Measurements from ENCODE around the gene NRCAM. TPM values are rescaled to one million over a fixed set of nuclear protein-coding genes. Genes with fewer than 3 reads are reported as not detected.

The NRCAM gene
- total RNA-seq, 1 donor = 1.5 TPM

DNA sequence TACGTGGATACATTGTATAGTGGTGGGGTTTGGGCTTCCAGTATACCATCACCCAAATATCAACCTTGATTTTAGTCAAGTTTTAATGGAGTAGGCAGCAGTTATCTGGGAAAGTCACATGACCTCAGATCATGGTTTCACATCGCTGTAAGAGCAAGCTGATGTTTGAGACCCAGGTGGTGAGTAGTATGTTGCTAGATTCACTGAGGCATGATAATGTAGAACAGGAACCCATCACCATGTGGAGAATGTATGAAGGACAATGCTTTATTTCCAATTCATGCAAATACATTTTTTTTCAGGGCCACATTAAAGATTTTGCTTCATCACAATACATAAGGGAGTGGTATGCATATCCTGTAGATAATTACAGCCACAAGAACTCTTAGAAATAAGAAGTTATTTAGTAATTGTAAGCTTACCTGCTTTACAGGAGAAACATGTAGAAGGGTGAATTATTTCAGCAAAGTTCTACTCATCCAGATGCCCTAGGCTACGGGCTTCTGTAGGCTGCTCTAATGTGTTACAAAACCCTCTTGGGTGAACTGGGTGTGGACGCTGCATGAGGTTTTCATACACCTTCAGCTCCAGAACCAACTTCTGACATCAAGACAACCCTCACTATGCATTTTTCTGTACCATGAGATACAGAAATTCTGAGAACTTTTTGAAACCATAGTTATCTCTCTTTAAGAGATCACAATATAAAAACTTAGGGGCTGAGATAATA lies 298.5 kb downstream of the NRCAM start:
- no peaks in the 10 kb centered on the region for H3K9me3 ChIP-seq (ENCODE audit: low read depth, low read length)
- H3K27me3 ChIP-seq (ENCODE audit: insufficient read depth, low read length) = peaks cover 24% of the 10 kb centered on the region
- H3K4me1 ChIP-seq (ENCODE audit: insufficient read depth, low read length) = no peaks in the 10 kb centered on the region
- no peak overlapping the region for H3K4me3 ChIP-seq (ENCODE audit: low read length)

GRCh38 chr7:108156897-108157605 lies 299.2 kb downstream of the NRCAM start:
- Histone ChIP-seq H3K9me3 (ENCODE audit: low read depth, low read length) (no peaks in the 10 kb centered on the region), H3K4me1 (ENCODE audit: insufficient read depth, low read length) (no peaks in the 10 kb centered on the region), H3K27me3 (ENCODE audit: insufficient read depth, low read length) (peaks cover 24% of the 10 kb centered on the region), H3K4me3 (ENCODE audit: low read length) (no peak overlapping the region)

DNA sequence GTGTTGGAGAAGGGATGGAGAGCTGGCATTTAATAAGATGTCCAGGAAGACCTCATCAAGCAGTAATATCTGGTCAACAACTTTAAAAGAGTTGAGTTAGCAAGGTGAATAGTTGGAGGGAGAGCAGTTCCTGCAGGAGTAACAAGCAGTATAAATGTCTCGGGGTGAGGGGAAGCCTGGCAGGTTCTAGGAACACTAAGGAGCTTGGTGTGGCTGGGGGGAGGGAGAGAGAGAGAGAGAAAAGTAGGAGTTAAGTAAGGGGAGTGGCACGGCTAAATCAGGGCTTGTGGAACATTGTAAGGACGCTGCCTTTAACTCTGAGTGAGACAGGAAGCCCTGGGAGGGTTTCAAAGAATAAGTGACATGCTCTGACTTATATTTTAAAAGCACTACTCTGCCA lies 304.0 kb downstream of the NRCAM start:
- no peak overlapping the region for H3K4me3 ChIP-seq (ENCODE audit: low read length)
- H3K9me3 ChIP-seq (ENCODE audit: low read depth, low read length) = no peaks in the 10 kb centered on the region
- peaks cover 14% of the 10 kb centered on the region for H3K27me3 ChIP-seq (ENCODE audit: insufficient read depth, low read length)
- no peaks in the 10 kb centered on the region for H3K4me1 ChIP-seq (ENCODE audit: insufficient read depth, low read length)

DNA sequence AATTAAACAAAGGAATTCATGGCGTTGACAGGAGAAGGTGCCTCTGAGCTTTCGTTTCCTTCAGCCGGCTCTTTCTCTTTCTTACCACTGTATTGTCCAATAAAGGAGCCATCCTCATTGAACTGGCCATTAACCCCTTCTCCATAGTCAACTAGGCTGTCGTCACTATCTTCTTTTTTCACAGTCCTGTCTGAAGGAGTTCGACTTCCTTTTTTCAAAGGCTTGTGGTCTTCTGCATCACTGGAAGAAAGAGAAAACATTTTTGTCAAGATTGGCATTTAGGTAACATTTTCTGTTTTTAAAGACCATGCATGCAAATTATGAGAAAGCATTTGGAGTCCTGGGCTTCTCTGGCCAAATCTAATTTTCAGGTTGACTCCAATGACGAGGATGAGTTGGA lies 306.3 kb downstream of the NRCAM start:
- Histone ChIP-seq H3K27me3 (ENCODE audit: insufficient read depth, low read length) (peaks cover 14% of the 10 kb centered on the region), H3K4me3 (ENCODE audit: low read length) (no peak overlapping the region), H3K9me3 (ENCODE audit: low read depth, low read length) (no peaks in the 10 kb centered on the region), H3K4me1 (ENCODE audit: insufficient read depth, low read length) (peaks cover 3% of the 10 kb centered on the region)

DNA sequence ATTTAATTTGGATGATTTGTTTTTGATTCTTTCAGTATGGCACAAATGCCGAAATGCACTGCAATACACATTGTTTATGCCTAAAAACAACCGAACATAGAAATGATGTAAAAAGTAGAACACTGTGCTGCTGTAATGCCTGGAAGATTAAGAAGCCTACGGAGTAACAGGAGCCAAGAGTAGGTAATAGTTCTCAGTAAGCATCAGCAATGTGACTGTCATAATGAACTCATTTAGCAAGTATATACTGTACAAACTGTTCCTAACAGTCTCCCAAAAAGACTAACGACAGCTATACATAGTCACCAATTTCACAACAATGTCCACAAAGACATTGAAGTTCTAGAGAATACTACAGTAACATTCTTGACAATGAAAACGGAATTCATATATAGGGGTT lies 307.1 kb downstream of the NRCAM start:
- Histone ChIP-seq H3K4me3 (ENCODE audit: low read length) (no peak overlapping the region), H3K9me3 (ENCODE audit: low read depth, low read length) (no peaks in the 10 kb centered on the region), H3K4me1 (ENCODE audit: insufficient read depth, low read length) (peaks cover 3% of the 10 kb centered on the region), H3K27me3 (ENCODE audit: insufficient read depth, low read length) (peaks cover 10% of the 10 kb centered on the region)

DNA sequence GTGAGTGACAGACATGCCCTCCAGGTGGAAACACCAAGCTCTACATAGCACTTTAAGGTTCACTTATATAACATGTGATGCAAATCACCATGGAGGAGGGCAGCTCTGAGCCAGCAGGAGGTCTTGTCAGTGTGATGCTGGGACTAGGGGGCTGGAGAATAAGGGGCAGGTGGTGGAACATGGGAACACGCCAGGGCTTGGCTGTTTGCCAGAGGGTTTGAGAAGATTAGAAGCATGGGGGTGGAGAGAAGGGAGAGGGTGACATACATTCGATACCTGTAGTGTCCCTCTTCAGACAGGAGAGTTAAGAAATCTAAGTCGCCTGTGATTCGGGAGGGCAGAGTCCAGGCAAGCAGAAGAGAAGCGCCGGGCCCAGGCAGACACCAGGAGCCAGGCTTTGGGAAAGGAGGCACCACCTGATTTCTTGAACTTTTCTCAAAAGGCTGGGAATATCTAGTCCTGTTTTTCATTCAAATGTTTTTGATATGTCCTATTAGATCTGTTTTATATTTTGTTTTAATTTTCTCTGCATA lies 309.1 kb downstream of the NRCAM start:
- H3K4me3 ChIP-seq (ENCODE audit: low read length) = no peak overlapping the region
- peaks cover 3% of the 10 kb centered on the region for H3K4me1 ChIP-seq (ENCODE audit: insufficient read depth, low read length)
- H3K27me3 ChIP-seq (ENCODE audit: insufficient read depth, low read length) = peaks cover 6% of the 10 kb centered on the region
- H3K9me3 ChIP-seq (ENCODE audit: low read depth, low read length) = no peaks in the 10 kb centered on the region

GRCh38 chr7:108146070-108146842 lies 310.0 kb downstream of the NRCAM start:
- Histone ChIP-seq H3K9me3 (ENCODE audit: low read depth, low read length) (no peaks in the 10 kb centered on the region), H3K4me1 (ENCODE audit: insufficient read depth, low read length) (peaks cover 3% of the 10 kb centered on the region), H3K27me3 (ENCODE audit: insufficient read depth, low read length) (peaks cover under 1% of the 10 kb centered on the region), H3K4me3 (ENCODE audit: low read length) (no peak overlapping the region)

- no peak overlapping the region for H3K4me3 ChIP-seq (ENCODE audit: low read length)
- H3K27me3 ChIP-seq (ENCODE audit: insufficient read depth, low read length) = no peaks in the 10 kb centered on the region
- no peaks in the 10 kb centered on the region for H3K9me3 ChIP-seq (ENCODE audit: low read depth, low read length)
- H3K4me1 ChIP-seq (ENCODE audit: insufficient read depth, low read length) = peaks cover 3% of the 10 kb centered on the region
These were observed 310.8 kb downstream of the NRCAM start for GRCh38 chr7:108145401-108145800.

DNA sequence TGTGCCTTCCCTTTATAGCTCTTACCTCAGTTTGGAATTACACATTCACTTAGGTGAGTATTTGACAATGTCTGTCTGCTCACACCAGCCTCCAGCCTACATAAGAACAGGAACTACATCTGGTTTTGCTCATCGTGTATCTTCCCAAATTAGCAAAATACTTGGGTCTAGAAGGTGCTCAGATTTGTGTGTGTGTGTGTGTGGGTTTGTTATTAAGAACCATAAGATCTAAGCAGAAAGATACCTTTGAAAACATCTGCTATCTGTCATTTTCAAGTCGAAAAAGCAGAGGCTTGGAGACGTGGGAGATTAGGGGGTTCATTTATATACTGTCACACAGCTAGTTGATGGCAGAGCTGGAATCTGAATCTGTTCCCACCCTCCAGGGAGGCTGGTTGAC lies 311.3 kb downstream of the NRCAM start:
- Histone ChIP-seq H3K4me3 (ENCODE audit: low read length) (no peak overlapping the region), H3K9me3 (ENCODE audit: low read depth, low read length) (no peaks in the 10 kb centered on the region), H3K4me1 (ENCODE audit: insufficient read depth, low read length) (peaks cover 3% of the 10 kb centered on the region), H3K27me3 (ENCODE audit: insufficient read depth, low read length) (no peaks in the 10 kb centered on the region)

DNA sequence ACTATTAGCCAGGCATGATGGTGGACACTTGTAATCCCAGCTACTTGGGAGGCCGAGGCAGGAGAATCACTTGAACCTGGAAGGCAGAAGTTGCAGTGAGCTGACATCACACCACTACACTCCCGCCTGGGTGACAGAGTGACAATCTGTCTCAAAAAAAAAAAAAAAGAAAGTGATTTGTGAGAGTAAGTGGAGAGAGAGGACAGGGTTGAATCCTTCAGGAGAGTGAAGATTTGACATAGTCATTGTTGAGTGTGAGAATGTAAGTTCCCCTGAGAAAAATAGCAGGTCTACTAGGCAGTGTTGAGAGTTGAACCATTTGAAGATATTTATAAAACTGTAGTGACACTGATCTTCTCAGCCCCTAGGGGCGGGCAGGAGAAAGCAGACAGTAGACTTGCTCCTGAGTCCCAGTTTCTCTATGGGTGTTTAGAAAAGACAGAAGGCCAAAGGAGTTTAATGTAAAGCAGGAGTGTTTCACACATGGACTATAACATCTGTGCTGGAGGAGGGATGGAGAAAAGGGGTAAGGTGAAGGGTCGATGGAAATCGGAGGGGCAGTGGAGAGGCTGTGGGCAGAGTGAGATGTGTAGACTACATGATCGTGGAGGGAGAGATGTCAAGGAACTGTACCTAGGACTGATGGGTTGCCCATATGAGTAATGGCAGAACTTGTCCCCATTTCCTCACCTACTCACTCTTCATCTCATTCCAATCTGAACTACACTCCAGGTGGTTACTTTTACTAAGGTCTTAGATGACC lies 312.4 kb downstream of the NRCAM start:
- Histone ChIP-seq H3K9me3 (ENCODE audit: low read depth, low read length) (no peaks in the 10 kb centered on the region), H3K4me1 (ENCODE audit: insufficient read depth, low read length) (peaks cover 3% of the 10 kb centered on the region), H3K4me3 (ENCODE audit: low read length) (no peak overlapping the region), H3K27me3 (ENCODE audit: insufficient read depth, low read length) (no peaks in the 10 kb centered on the region)

DNA sequence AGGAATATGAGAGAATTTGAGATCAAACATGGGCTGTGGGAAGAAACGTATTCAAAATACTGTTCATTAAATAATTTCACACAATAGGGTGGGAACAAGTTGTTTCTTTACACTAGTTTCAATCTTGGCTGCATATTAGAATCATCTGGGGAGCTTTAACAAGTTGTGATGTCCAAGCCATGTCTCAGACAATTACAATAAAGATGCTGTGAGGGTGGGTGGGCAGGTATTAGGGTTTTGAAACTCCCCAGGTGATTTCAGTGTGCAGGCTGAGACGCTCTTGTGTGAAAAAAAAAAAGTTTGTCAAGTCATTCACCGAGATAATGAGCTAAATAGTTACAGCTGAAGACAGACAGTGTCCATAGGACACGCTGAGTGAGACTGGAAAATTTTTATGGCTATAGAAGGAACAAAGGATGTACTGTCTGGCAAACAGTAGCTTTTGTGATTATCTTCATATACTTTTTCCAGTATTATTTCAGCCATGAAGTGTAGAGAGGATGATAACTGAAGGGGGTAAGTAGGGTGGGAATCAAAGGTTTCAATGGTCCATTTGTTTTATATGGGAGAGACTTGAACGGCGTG lies 313.5 kb downstream of the NRCAM start:
- Histone ChIP-seq H3K4me3 (ENCODE audit: low read length) (no peak overlapping the region), H3K27me3 (ENCODE audit: insufficient read depth, low read length) (no peaks in the 10 kb centered on the region), H3K4me1 (ENCODE audit: insufficient read depth, low read length) (peaks cover 3% of the 10 kb centered on the region), H3K9me3 (ENCODE audit: low read depth, low read length) (no peaks in the 10 kb centered on the region)

DNA sequence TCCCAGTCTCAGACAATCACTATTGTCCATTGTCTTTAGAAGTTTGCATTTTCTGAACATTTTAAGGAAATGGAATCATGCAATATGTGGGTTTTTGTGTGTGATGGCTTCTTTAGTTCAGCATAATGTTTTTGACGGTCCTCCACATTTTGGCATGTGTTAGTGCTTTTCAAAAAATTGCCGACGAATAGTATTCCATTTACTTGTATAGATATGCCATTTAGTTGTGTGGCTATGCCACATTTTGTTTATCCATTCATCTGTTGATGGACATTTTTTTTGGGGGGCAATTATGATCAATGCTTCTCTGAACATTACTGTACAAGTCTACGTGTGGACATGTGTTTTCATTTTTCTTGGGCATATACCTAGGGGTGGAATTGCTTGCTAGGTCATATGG lies 314.1 kb downstream of the NRCAM start:
- H3K4me3 ChIP-seq (ENCODE audit: low read length) = no peak overlapping the region
- no peaks in the 10 kb centered on the region for H3K9me3 ChIP-seq (ENCODE audit: low read depth, low read length)
- peaks cover 3% of the 10 kb centered on the region for H3K4me1 ChIP-seq (ENCODE audit: insufficient read depth, low read length)
- H3K27me3 ChIP-seq (ENCODE audit: insufficient read depth, low read length) = no peaks in the 10 kb centered on the region

GRCh38 chr7:108140671-108141070 lies 315.6 kb downstream of the NRCAM start:
- H3K4me3 ChIP-seq (ENCODE audit: low read length) = no peak overlapping the region
- H3K9me3 ChIP-seq (ENCODE audit: low read depth, low read length) = no peaks in the 10 kb centered on the region
- peaks cover 10% of the 10 kb centered on the region for H3K4me1 ChIP-seq (ENCODE audit: insufficient read depth, low read length)
- H3K27me3 ChIP-seq (ENCODE audit: insufficient read depth, low read length) = no peaks in the 10 kb centered on the region

DNA sequence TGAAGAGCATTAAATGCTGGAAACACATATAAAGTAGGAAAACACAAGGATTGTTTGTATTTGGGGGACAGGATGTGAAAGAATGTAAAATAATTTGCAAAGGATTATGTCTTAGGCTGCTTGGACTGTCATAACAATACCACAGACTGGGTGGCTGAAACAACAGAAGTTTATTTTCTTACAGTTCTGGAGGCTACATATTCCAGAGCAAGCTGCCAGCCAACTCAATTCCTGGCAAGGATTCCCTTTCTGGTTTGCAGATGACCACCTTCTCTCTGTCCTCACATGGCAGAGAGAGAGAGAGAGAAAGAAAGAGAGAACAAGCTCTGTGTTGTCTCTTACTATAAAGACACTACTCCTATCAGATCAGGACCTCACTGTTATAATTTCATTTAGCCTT lies 317.3 kb downstream of the NRCAM start:
- Histone ChIP-seq H3K4me1 (ENCODE audit: insufficient read depth, low read length) (peaks cover 22% of the 10 kb centered on the region), H3K27me3 (ENCODE audit: insufficient read depth, low read length) (no peaks in the 10 kb centered on the region), H3K9me3 (ENCODE audit: low read depth, low read length) (no peaks in the 10 kb centered on the region), H3K4me3 (ENCODE audit: low read length) (no peak overlapping the region)

Data from mononuclear cell (primary cell).